ENCODE data around the gene HADHB. TPM values are rescaled to one million over a fixed set of nuclear protein-coding genes. Genes with fewer than 3 reads are reported as not detected.
"Not testable (repeated sequence)": the region's sequence is repeated elsewhere in the genome, so short reads cannot be mapped to it uniquely, and the experiment has no call there.

Gene HADHB
- polyA plus RNA-seq, 1 donor = 108 TPM

- DNase-seq (ENCODE audit: low read depth) = not testable (repeated sequence)
Measured at GRCh38 chr2:26329083-26329482, 84.3 kb downstream of the HADHB start.

- no peak for DNase-seq (ENCODE audit: low read depth)
Measured at GRCh38 chr2:26330114-26330549, 85.4 kb downstream of the HADHB start.

- DNase-seq (ENCODE audit: low read depth) = no peak
Measured at GRCh38 chr2:26330604-26331003, 85.9 kb downstream of the HADHB start.

- DNase-seq (ENCODE audit: low read depth) = not testable (repeated sequence)
Measured at GRCh38 chr2:26331321-26331720, 86.6 kb downstream of the HADHB start.

- no peak for DNase-seq (ENCODE audit: low read depth)
Measured at GRCh38 chr2:26333293-26333692, 88.6 kb downstream of the HADHB start.

- DNase-seq (ENCODE audit: low read depth) = no peak
Measured at GRCh38 chr2:26335231-26335630, 90.5 kb downstream of the HADHB start.

- no peak for DNase-seq (ENCODE audit: low read depth)
Measured at GRCh38 chr2:26336719-26337118, 92.0 kb downstream of the HADHB start.

- no peak for DNase-seq (ENCODE audit: low read depth)
Measured at GRCh38 chr2:26337298-26337697, 92.6 kb downstream of the HADHB start.

Other genes starting within 250 kb of the HADHB start
- gene RAB10, start 210.9 kb upstream of the HADHB start, polyA plus RNA-seq (ENCODE audit: insufficient read length) = 99.9 TPM
- 3.9 TPM for gene GAREM2, start 71.9 kb upstream of the HADHB start, polyA plus RNA-seq (ENCODE audit: insufficient read length)
- 206 TPM for gene HADHA, start 307 bp upstream of the HADHB start, polyA plus RNA-seq (ENCODE audit: insufficient read length)
- gene SELENOI, start 101.2 kb downstream of the HADHB start, polyA plus RNA-seq (ENCODE audit: insufficient read length) = 10.4 TPM
- 0.16 TPM for gene ADGRF3, start 101.8 kb downstream of the HADHB start, polyA plus RNA-seq (ENCODE audit: insufficient read length)
- 0.16 TPM for gene DRC1, start 157.0 kb downstream of the HADHB start, polyA plus RNA-seq (ENCODE audit: insufficient read length)
- 22.7 TPM for gene OTOF, start 233.2 kb downstream of the HADHB start, polyA plus RNA-seq (ENCODE audit: insufficient read length)